GM23338 (cell line): ENCODE measurements around the gene NOTCH1. TPM values are rescaled to one million over a fixed set of nuclear protein-coding genes. Genes with fewer than 3 reads are reported as not detected.

Source experiments
- ATAC-seq: fragments of 200-7000 bp; cut with Tn5 transposase; 3 replicates; pipeline ENCODE4 v1.9.1; 2020
- DNase-seq: peaks from one replicate; pipeline ENCODE4 v3.0.0-alpha.2; 2015; ENCODE audit warnings: low spot score
- H2AFZ ChIP-seq: fragments of 200-600 bp; sonication (generic); 2 replicates; pipeline ENCODE4 v1.8.0; 2016; ENCODE audit warnings: antibody characterized with exemption, mild to moderate bottlenecking, moderate library complexity
- H3F3A ChIP-seq: fragments of 200-600 bp; sonication (generic); replicated peaks from 2 replicates; pipeline ENCODE4 v1.8.0; 2017; ENCODE audit warnings: antibody characterized with exemption, mixed run types, low read depth
- H3K27ac ChIP-seq: fragments of 200-600 bp; sonication (generic); 2 replicates; pipeline ENCODE4 v1.6.1; 2016; ENCODE audit warnings: low read depth
- H3K27me3 ChIP-seq: fragments of 200-600 bp; sonication (generic); 2 replicates; pipeline ENCODE4 v1.8.0; 2016; ENCODE audit warnings: mild to moderate bottlenecking, mixed run types, moderate library complexity; ENCODE audit not compliant: insufficient read depth
- H3K36me3 ChIP-seq: fragments of 200-600 bp; sonication (generic); 2 replicates; pipeline ENCODE4 v1.8.0; 2016; ENCODE audit warnings: mild to moderate bottlenecking; ENCODE audit not compliant: insufficient read depth
- H3K4me1 ChIP-seq: fragments of 200-600 bp; sonication (generic); 2 replicates; pipeline ENCODE4 v1.8.0; 2016; ENCODE audit warnings: mild to moderate bottlenecking, moderate library complexity; ENCODE audit not compliant: insufficient read depth
- H3K4me2 ChIP-seq: fragments of 200-600 bp; sonication (generic); 2 replicates; pipeline ENCODE4 v1.7.1; 2017; ENCODE audit warnings: mixed run types
- H3K4me3 ChIP-seq: fragments of 200-600 bp; sonication (generic); 2 replicates; pipeline ENCODE4 v1.6.1; 2016; ENCODE audit warnings: mixed run types
- H3K79me2 ChIP-seq: fragments of 200-600 bp; sonication (generic); replicated peaks from 2 replicates; pipeline ENCODE4 v1.8.0; 2017; ENCODE audit warnings: mild to moderate bottlenecking; ENCODE audit not compliant: insufficient read depth
- H3K9me2 ChIP-seq: fragments of 200-600 bp; sonication (generic); 2 replicates; pipeline ENCODE4 v1.8.0; 2017; ENCODE audit not compliant: insufficient read depth
- H4K20me1 ChIP-seq: fragments of 200-600 bp; sonication (generic); replicated peaks from 2 replicates; pipeline ENCODE4 v1.8.0; 2017; ENCODE audit warnings: mild to moderate bottlenecking; ENCODE audit not compliant: insufficient read depth
- H3K27ac Mint-ChIP-seq: 2 replicates; pipeline ENCODE4 v1.8.0; 2020; ENCODE audit warnings: inconsistent platforms, mild to moderate bottlenecking, moderate library complexity, mixed read lengths
- H3K27me3 Mint-ChIP-seq: 3 replicates; pipeline ENCODE4 v1.8.0; 2022; ENCODE audit warnings: low read depth, mild to moderate bottlenecking, moderate library complexity, mixed read lengths, inconsistent platforms; ENCODE audit not compliant: insufficient read depth, poor library complexity
- H3K36me3 Mint-ChIP-seq: 3 replicates; pipeline ENCODE4 v1.8.0; 2021; ENCODE audit warnings: low read depth, mild to moderate bottlenecking, inconsistent platforms, moderate library complexity, mixed read lengths
- H3K4me1 Mint-ChIP-seq: 3 replicates; pipeline ENCODE4 v1.8.0; 2020; ENCODE audit warnings: mild to moderate bottlenecking, inconsistent platforms, mixed read lengths
- H3K4me3 Mint-ChIP-seq: 3 replicates; pipeline ENCODE4 v1.8.0; 2021; ENCODE audit warnings: moderate library complexity, mild to moderate bottlenecking, inconsistent platforms, mixed read lengths
- H3K9me3 Mint-ChIP-seq: 3 replicates; pipeline ENCODE4 v1.8.0; 2020; ENCODE audit warnings: moderate library complexity, mild to moderate bottlenecking, inconsistent platforms, mixed read lengths
- EZH2phosphoT487 ChIP-seq: fragments of 200-600 bp; sonication (generic); IDR thresholded peaks from one replicate; pipeline ENCODE4 v1.8.1; 2018; ENCODE audit warnings: antibody characterized with exemption; ENCODE audit not compliant: unreplicated experiment
- JUNB ChIP-seq: IDR thresholded peaks from one replicate; pipeline ENCODE4 v1.6.1; 2016; ENCODE audit warnings: antibody characterized with exemption; ENCODE audit not compliant: unreplicated experiment
- NANOG ChIP-seq: IDR thresholded peaks from 2 replicates; pipeline ENCODE4 v1.6.1; 2016; ENCODE audit warnings: antibody characterized with exemption, borderline replicate concordance
- STAT1 ChIP-seq: IDR thresholded peaks from one replicate; pipeline ENCODE4 v1.6.1; 2016; ENCODE audit warnings: antibody characterized with exemption; ENCODE audit not compliant: unreplicated experiment
- ZNF114 ChIP-seq: fragments of 250-450 bp; sonication (Bioruptor Pico); IDR thresholded peaks from 2 replicates; pipeline ENCODE4 v1.5.0; 2020; ENCODE audit warnings: mild to moderate bottlenecking, moderate library complexity
- polyA plus RNA-seq: library from polyadenylated mRNA; unstranded; fragments of >200 nt; fragmentation: Nextera tagmentation; extraction: Ambion mirVana; gene quantifications from 2 replicates; pipeline ENCODE4 v1.2.1, GENCODE V29; 2016
- total RNA-seq: library from RNA; depleted of rRNA; stranded (reverse); fragments of >200 nt; shearing (Covaris generic); gene quantifications from 2 replicates; pipeline ENCODE4 v1.2.3, GENCODE V29; 2014
- TF ChIP-seq, protein P1 (sequence below): IDR thresholded peaks from one replicate; pipeline ENCODE4 v1.6.1; 2018; ENCODE audit warnings: antibody characterized with exemption; ENCODE audit not compliant: unreplicated experiment
- TF ChIP-seq, protein P2 (sequence below): IDR thresholded peaks from 2 replicates; pipeline ENCODE4 v1.6.1; 2016; ENCODE audit warnings: antibody characterized with exemption
- TF ChIP-seq, protein P3 (sequence below), 2 experiments: fragments of 200-600 bp in 1 of 2; sonication (generic) in 1 of 2; conservative IDR thresholded peaks; 2 replicates each; pipeline versions ENCODE4 v1.5.1 to v1.6.1; 2016 to 2017; ENCODE audit warnings: antibody characterized with exemption in 2 of 2, low read depth in 2 of 2, mild to moderate bottlenecking in 2 of 2, moderate library complexity in 1 of 2

Gene NOTCH1
- total and polyA plus RNA-seq, 2 experiments from 2014 or later: 9.9 to 97.2 TPM

DNA sequence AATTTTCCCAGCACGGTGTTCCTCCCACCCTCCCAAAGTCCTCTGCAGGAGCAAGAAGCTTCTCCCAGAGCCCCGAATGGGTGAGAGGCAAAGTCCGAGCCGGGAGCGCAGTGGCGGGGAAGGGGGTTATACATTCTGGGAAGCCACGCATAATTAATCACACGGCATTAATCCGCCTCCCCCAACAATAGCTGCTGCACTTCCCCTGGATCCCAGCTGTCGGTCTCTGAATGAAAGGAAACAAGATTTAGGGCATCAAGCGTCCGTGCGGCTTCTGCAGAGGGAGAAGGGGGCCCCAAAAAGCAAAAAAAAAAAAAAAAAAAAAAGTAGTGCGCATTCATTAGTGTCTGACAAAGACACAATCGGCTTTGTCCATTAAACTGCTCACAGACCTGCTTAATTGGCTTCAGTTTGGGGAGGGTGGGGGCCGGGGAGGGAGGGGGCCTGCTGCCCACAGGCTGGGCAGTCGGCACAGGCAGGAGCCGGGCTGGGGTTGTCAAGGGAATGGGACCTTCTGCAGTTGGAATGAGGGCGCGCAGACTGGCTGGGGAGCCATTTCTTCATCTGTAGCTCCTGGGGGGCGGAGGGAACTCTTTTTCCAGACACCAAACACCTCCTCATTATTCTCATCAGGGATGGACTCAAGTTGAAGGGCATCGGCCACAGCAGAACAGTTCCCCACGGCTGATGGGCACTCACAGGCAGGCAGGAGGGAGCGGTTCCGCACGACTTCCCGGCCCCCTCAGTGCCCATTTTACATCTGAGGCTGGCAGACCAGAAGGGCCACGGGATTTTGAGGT, 3.4 kb downstream of the NOTCH1 start (continued):
- TF ChIP-seq, protein P1, sequence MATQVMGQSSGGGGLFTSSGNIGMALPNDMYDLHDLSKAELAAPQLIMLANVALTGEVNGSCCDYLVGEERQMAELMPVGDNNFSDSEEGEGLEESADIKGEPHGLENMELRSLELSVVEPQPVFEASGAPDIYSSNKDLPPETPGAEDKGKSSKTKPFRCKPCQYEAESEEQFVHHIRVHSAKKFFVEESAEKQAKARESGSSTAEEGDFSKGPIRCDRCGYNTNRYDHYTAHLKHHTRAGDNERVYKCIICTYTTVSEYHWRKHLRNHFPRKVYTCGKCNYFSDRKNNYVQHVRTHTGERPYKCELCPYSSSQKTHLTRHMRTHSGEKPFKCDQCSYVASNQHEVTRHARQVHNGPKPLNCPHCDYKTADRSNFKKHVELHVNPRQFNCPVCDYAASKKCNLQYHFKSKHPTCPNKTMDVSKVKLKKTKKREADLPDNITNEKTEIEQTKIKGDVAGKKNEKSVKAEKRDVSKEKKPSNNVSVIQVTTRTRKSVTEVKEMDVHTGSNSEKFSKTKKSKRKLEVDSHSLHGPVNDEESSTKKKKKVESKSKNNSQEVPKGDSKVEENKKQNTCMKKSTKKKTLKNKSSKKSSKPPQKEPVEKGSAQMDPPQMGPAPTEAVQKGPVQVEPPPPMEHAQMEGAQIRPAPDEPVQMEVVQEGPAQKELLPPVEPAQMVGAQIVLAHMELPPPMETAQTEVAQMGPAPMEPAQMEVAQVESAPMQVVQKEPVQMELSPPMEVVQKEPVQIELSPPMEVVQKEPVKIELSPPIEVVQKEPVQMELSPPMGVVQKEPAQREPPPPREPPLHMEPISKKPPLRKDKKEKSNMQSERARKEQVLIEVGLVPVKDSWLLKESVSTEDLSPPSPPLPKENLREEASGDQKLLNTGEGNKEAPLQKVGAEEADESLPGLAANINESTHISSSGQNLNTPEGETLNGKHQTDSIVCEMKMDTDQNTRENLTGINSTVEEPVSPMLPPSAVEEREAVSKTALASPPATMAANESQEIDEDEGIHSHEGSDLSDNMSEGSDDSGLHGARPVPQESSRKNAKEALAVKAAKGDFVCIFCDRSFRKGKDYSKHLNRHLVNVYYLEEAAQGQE: no peak
- TF ChIP-seq JUNB: no peak
- no peak for TF ChIP-seq NANOG
- TF ChIP-seq STAT1: no peak

DNA sequence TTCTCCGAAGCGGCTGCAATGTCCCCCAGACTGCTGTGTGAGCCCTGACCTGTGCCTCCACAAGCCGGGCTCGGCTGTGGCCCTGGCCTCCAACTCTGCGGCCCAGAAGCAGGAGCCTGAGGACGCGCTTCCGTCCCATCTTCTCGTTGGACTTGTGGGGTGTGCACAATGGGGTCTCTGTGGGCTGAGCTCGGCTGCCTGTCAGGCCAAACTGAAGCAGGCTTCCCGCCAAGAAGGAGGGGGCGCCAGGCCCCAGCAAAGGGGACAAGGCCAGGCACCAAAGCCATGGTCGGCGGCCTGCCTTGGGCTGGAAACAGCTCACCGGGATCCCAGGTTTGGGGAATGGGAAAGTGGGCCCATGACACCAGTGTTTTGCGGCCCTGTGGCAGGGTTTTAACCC, 4.1 kb downstream of the NOTCH1 start:
- H3K9me3 Mint-ChIP-seq: no peaks in the 10 kb centered on the region
- Histone ChIP-seq H3K36me3 (no peaks in the 10 kb centered on the region), H3K4me2 (no peak overlapping the region), H3K4me3 (no peak overlapping the region), H4K20me1 (peaks cover 25% of the 10 kb centered on the region), H3K4me1 (no peaks in the 10 kb centered on the region; the same call in 1 of the 2 replicates), H3K27ac (no peak overlapping the region), H3K9me2 (no peaks in the 10 kb centered on the region), H2AFZ (no peak overlapping the region), H3F3A (peaks cover 4% of the 10 kb centered on the region; the same call in 1 of the 2 replicates), H3K27me3 (no peaks in the 10 kb centered on the region), H3K79me2 (peaks cover 77% of the 10 kb centered on the region)
- H3K4me1 Mint-ChIP-seq: peaks cover 40% of the 10 kb centered on the region
- H3K27ac Mint-ChIP-seq: no peak overlapping the region
- H3K27me3 Mint-ChIP-seq: peaks cover 9% of the 10 kb centered on the region
- ATAC-seq: no peak
- peaks cover 30% of the 10 kb centered on the region for H3K36me3 Mint-ChIP-seq
- no peak for TF ChIP-seq NANOG
- TF ChIP-seq, protein P2, sequence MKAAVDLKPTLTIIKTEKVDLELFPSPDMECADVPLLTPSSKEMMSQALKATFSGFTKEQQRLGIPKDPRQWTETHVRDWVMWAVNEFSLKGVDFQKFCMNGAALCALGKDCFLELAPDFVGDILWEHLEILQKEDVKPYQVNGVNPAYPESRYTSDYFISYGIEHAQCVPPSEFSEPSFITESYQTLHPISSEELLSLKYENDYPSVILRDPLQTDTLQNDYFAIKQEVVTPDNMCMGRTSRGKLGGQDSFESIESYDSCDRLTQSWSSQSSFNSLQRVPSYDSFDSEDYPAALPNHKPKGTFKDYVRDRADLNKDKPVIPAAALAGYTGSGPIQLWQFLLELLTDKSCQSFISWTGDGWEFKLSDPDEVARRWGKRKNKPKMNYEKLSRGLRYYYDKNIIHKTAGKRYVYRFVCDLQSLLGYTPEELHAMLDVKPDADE: no peak
- no peak for TF ChIP-seq EZH2phosphoT487
- TF ChIP-seq ZNF114 (CRISPR knock-in tag): no peak
- TF ChIP-seq, protein P3, sequence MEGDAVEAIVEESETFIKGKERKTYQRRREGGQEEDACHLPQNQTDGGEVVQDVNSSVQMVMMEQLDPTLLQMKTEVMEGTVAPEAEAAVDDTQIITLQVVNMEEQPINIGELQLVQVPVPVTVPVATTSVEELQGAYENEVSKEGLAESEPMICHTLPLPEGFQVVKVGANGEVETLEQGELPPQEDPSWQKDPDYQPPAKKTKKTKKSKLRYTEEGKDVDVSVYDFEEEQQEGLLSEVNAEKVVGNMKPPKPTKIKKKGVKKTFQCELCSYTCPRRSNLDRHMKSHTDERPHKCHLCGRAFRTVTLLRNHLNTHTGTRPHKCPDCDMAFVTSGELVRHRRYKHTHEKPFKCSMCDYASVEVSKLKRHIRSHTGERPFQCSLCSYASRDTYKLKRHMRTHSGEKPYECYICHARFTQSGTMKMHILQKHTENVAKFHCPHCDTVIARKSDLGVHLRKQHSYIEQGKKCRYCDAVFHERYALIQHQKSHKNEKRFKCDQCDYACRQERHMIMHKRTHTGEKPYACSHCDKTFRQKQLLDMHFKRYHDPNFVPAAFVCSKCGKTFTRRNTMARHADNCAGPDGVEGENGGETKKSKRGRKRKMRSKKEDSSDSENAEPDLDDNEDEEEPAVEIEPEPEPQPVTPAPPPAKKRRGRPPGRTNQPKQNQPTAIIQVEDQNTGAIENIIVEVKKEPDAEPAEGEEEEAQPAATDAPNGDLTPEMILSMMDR (conservative IDR thresholded peaks at IDR 0.05; ENCODE audit: low read depth in 2 of 2): 0 out of 4 replicates have a peak, but pooled peaks of 1 of the 2 experiments have one; percentile 11
- no peak for TF ChIP-seq STAT1
- DNase-seq: no peak
- H3K4me3 Mint-ChIP-seq: no peak overlapping the region
